ENCODE results near the gene OR10H4. TPM values are rescaled to one million over a fixed set of nuclear protein-coding genes. Genes with fewer than 3 reads are reported as not detected.

The OR10H4 gene
- polyA plus RNA-seq, 2 of the 4 experiments (the other 2 are of a cell fraction): not detected

- Histone ChIP-seq H3K4me1 (no peaks in the 10 kb centered on the region), H3K27ac (no peak overlapping the region), H3K4me2 (no peak overlapping the region), H3K4me3 (no peak overlapping the region), H3K9me3 (peaks cover 5% of the 10 kb centered on the region; the same call in 1 of the 3 replicates)
- WGBS (ENCODE audit: missing lambda C conversion rate): 7% methylated on average over 5 of the region's 5 CpGs
- no peak for FAIRE-seq
- no peak for TF ChIP-seq PBX3 (IDR thresholded peaks at IDR 0.05)
- TF ChIP-seq NPAS2 (CRISPR knock-in tag; IDR thresholded peaks at IDR 0.05; ENCODE audit: borderline replicate concordance): no peak
- no peak for TF ChIP-seq TFCP2L1 (CRISPR knock-in tag; IDR thresholded peaks at IDR 0.05)
- no peak for TF ChIP-seq NR3C1 (IDR thresholded peaks at IDR 0.05)
- no peak for TF ChIP-seq CHD4 (IDR thresholded peaks at IDR 0.05; ENCODE audit: borderline replicate concordance)
- no peak for TF ChIP-seq MAZ (IDR thresholded peaks at IDR 0.05; ENCODE audit: borderline replicate concordance, low read depth, low read length)
- no peak for TF ChIP-seq EHMT2 (IDR thresholded peaks at IDR 0.05; ENCODE audit: low read depth)
- no peak for TF ChIP-seq GATA3 (IDR thresholded peaks at IDR 0.05; ENCODE audit: borderline replicate concordance)
- no peak for TF ChIP-seq USF2 (IDR thresholded peaks at IDR 0.05)
- TF ChIP-seq CBX8 (IDR thresholded peaks at IDR 0.05): no peak
- no peak for TF ChIP-seq CBX2 (IDR thresholded peaks at IDR 0.05; ENCODE audit: borderline replicate concordance, low read depth)
- ChIA-PET POLR2A (interaction anchor here (0.9 kb wide), 1 partner anchor 156 kb away, joined by 3 read pairs; no protein-coding TSS in a partner anchor), CTCF (no interaction called here)
- no peak for ATAC-seq
- no peak for DNase-seq (ENCODE audit: low read depth in 1 of 2, low spot score in 1 of 2)
These were observed 43.2 kb downstream of the OR10H4 start for GRCh38 chr19:15992014-15992413.

- CTCF ChIA-PET: no interaction called here
- H3K9me3 ChIP-seq: peaks cover 5% of the 10 kb centered on the region; the same call in 1 of the 3 replicates
- TF ChIP-seq POLR2A (IDR thresholded peaks at IDR 0.05; ENCODE audit: low read length) (no peak), ZFP36 (IDR thresholded peaks at IDR 0.05; ENCODE audit: borderline replicate concordance, partially characterized antibody) (peak; percentile 52), KDM5A (IDR thresholded peaks at IDR 0.05) (no peak)
- no peak for ATAC-seq
- no peaks in the 10 kb centered on the region for H3K4me1 ChIP-seq
- no peak overlapping the region for H3K4me2 ChIP-seq
- POLR2A ChIA-PET: no interaction called here
- H3K27ac ChIP-seq: no peak overlapping the region
- FAIRE-seq: no peak
- no peak overlapping the region for H3K4me3 ChIP-seq
- 17% methylated on average over 4 of the region's 6 CpGs for WGBS (ENCODE audit: missing lambda C conversion rate)
- no peak for DNase-seq (ENCODE audit: low read depth in 1 of 2, low spot score in 1 of 2)
These were observed 46.7 kb downstream of the OR10H4 start for GRCh38 chr19:15995536-15995935.

GRCh38 chr19:15998166-15998565 is 49.4 kb downstream of the OR10H4 start:
- WGBS (ENCODE audit: missing lambda C conversion rate): 11% methylated on average over 4 of the region's 4 CpGs
- no peak for DNase-seq (ENCODE audit: low read depth in 1 of 2, low spot score in 1 of 2)
- peaks cover 5% of the 10 kb centered on the region; the same call in 1 of the 3 replicates for H3K9me3 ChIP-seq
- TF ChIP-seq GATA3 (IDR thresholded peaks at IDR 0.05; ENCODE audit: borderline replicate concordance) (no peak), HMGXB4 (CRISPR knock-in tag; IDR thresholded peaks at IDR 0.05; ENCODE audit: borderline replicate concordance) (no peak), ZFP36 (IDR thresholded peaks at IDR 0.05; ENCODE audit: borderline replicate concordance, partially characterized antibody) (no peak), HOXB5 (CRISPR knock-in tag; IDR thresholded peaks at IDR 0.05) (no peak), HDAC2 (IDR thresholded peaks at IDR 0.05) (no peak), RCOR1 (IDR thresholded peaks at IDR 0.05; ENCODE audit: low read depth, low read length) (no peak)
- H3K4me1 ChIP-seq: no peaks in the 10 kb centered on the region
- FAIRE-seq: no peak
- no peak for ATAC-seq
- H3K4me2 ChIP-seq: no peak overlapping the region
- ChIA-PET POLR2A (no interaction called here), CTCF (no interaction called here)
- no peak overlapping the region for H3K27ac ChIP-seq
- H3K4me3 ChIP-seq: no peak overlapping the region

Other genes with a start within 250 kb of the OR10H4 start
- not detected in 2 replicates for gene OR10H2, start 221.0 kb upstream of the OR10H4 start, polyA plus RNA-seq (2011; rRNA removed)
- not detected in 3 replicates for gene OR10H2, start 221.0 kb upstream of the OR10H4 start, polyA plus RNA-seq (2017; fragmentation: RNase III; extraction: RNeasy Plus Mini Kit Qiagen cat#74134 plus additional on column Dnase treatment)
- gene OR10H3, start 211.0 kb upstream of the OR10H4 start, polyA plus RNA-seq (2011; rRNA removed): not detected in 2 replicates
- not detected in 3 replicates for gene OR10H3, start 211.0 kb upstream of the OR10H4 start, polyA plus RNA-seq (2017; fragmentation: RNase III; extraction: RNeasy Plus Mini Kit Qiagen cat#74134 plus additional on column Dnase treatment)
- not detected in 2 replicates for gene OR10H5, start 161.3 kb upstream of the OR10H4 start, polyA plus RNA-seq (2011; rRNA removed)
- not detected in 3 replicates for gene OR10H5, start 161.3 kb upstream of the OR10H4 start, polyA plus RNA-seq (2017; fragmentation: RNase III; extraction: RNeasy Plus Mini Kit Qiagen cat#74134 plus additional on column Dnase treatment)
- gene OR10H1, start 133.3 kb upstream of the OR10H4 start, polyA plus RNA-seq (2011; rRNA removed): not detected in 2 replicates
- gene OR10H1, start 133.3 kb upstream of the OR10H4 start, polyA plus RNA-seq (2017; fragmentation: RNase III; extraction: RNeasy Plus Mini Kit Qiagen cat#74134 plus additional on column Dnase treatment): not detected in 3 replicates
- 0.33 and 0.43 TPM in 2 replicates for gene CYP4F2, start 50.9 kb upstream of the OR10H4 start, polyA plus RNA-seq (2011; rRNA removed)
- 0.07 to 0.13 TPM (median 0.07 TPM) in 3 replicates for gene CYP4F2, start 50.9 kb upstream of the OR10H4 start, polyA plus RNA-seq (2017; fragmentation: RNase III; extraction: RNeasy Plus Mini Kit Qiagen cat#74134 plus additional on column Dnase treatment)
- gene CYP4F11, start 14.5 kb upstream of the OR10H4 start, polyA plus RNA-seq (2011; rRNA removed): 26.2 and 34.2 TPM in 2 replicates
- 3.0 to 4.6 TPM (median 4.0 TPM) in 3 replicates for gene CYP4F11, start 14.5 kb upstream of the OR10H4 start, polyA plus RNA-seq (2017; fragmentation: RNase III; extraction: RNeasy Plus Mini Kit Qiagen cat#74134 plus additional on column Dnase treatment)
- 474 and 777 TPM in 2 replicates for gene TPM4, start 127.5 kb downstream of the OR10H4 start, polyA plus RNA-seq (2011; rRNA removed)
- gene TPM4, start 127.5 kb downstream of the OR10H4 start, polyA plus RNA-seq (2017; fragmentation: RNase III; extraction: RNeasy Plus Mini Kit Qiagen cat#74134 plus additional on column Dnase treatment): 610 to 921 TPM (median 860 TPM) in 3 replicates
- 69.4 and 91.4 TPM in 2 replicates for gene RAB8A, start 162.9 kb downstream of the OR10H4 start, polyA plus RNA-seq (2011; rRNA removed)
- 89.2 to 101 TPM (median 90.1 TPM) in 3 replicates for gene RAB8A, start 162.9 kb downstream of the OR10H4 start, polyA plus RNA-seq (2017; fragmentation: RNase III; extraction: RNeasy Plus Mini Kit Qiagen cat#74134 plus additional on column Dnase treatment)
- 0.05 and 0.16 TPM in 2 replicates for gene HSH2D, start 194.7 kb downstream of the OR10H4 start, polyA plus RNA-seq (2011; rRNA removed)
- not detected in 3 replicates for gene HSH2D, start 194.7 kb downstream of the OR10H4 start, polyA plus RNA-seq (2017; fragmentation: RNase III; extraction: RNeasy Plus Mini Kit Qiagen cat#74134 plus additional on column Dnase treatment)
- not detected in 2 replicates for gene CIB3, start 224.5 kb downstream of the OR10H4 start, polyA plus RNA-seq (2011; rRNA removed)
- gene CIB3, start 224.5 kb downstream of the OR10H4 start, polyA plus RNA-seq (2017; fragmentation: RNase III; extraction: RNeasy Plus Mini Kit Qiagen cat#74134 plus additional on column Dnase treatment): not detected in 3 replicates
- gene FAM32A, start 236.4 kb downstream of the OR10H4 start, polyA plus RNA-seq (2011; rRNA removed): 97.6 and 108 TPM in 2 replicates
- 80.8 to 85.1 TPM (median 84.7 TPM) in 3 replicates for gene FAM32A, start 236.4 kb downstream of the OR10H4 start, polyA plus RNA-seq (2017; fragmentation: RNase III; extraction: RNeasy Plus Mini Kit Qiagen cat#74134 plus additional on column Dnase treatment)
- gene AP1M1, start 248.9 kb downstream of the OR10H4 start, polyA plus RNA-seq (2011; rRNA removed): 37.8 and 42.5 TPM in 2 replicates
- 63.0 to 68.0 TPM (median 63.6 TPM) in 3 replicates for gene AP1M1, start 248.9 kb downstream of the OR10H4 start, polyA plus RNA-seq (2017; fragmentation: RNase III; extraction: RNeasy Plus Mini Kit Qiagen cat#74134 plus additional on column Dnase treatment)